T-helper 1 cell treated with Interleukin-12 subunit alpha and Interleukin-12 subunit beta and Interleukin-4 antibody, amounts not matched to agents 30 μg/mL and 1 μg/mL, for 36 hours (primary cell): Measurements from ENCODE around the gene ZNF43.
"Not testable (repeated sequence)": the region's sequence is repeated elsewhere in the genome, so short reads cannot be mapped to it uniquely, and the experiment has no call there.

Experiments used
- H3K27ac Mint-ChIP-seq: one replicate; pipeline ENCODE4 v1.8.0; 2021; ENCODE audit warnings: mild to moderate bottlenecking, mixed read lengths
- H3K27me3 Mint-ChIP-seq: one replicate; pipeline ENCODE4 v1.8.0; 2021; ENCODE audit warnings: low read depth, mixed read lengths
- H3K36me3 Mint-ChIP-seq: one replicate; pipeline ENCODE4 v1.8.0; 2021; ENCODE audit warnings: low read depth, mixed read lengths
- H3K4me1 Mint-ChIP-seq: one replicate; pipeline ENCODE4 v1.8.0; 2021; ENCODE audit warnings: low read depth, mixed read lengths
- H3K4me3 Mint-ChIP-seq: one replicate; pipeline ENCODE4 v1.8.0; 2021; ENCODE audit warnings: mild to moderate bottlenecking, moderate library complexity, mixed read lengths
- H3K9me3 Mint-ChIP-seq: one replicate; pipeline ENCODE4 v1.8.0; 2021; ENCODE audit warnings: mixed read lengths

Gene ZNF43

GRCh38 chr19:21761547-21761946 lies 74.4 kb downstream of the ZNF43 start:
- not testable (repeated sequence) for H3K4me3 Mint-ChIP-seq, H3K27me3 Mint-ChIP-seq
- peak overlapping the region; percentile 29 for H3K27ac Mint-ChIP-seq
- H3K36me3 Mint-ChIP-seq, result peaks cover 78% of the 10 kb centered on the region
- peaks cover 54% of the 10 kb centered on the region for H3K9me3 Mint-ChIP-seq
- peaks cover 14% of the 10 kb centered on the region for H3K4me1 Mint-ChIP-seq

GRCh38 chr19:21758296-21758695 lies 77.7 kb downstream of the ZNF43 start:
- no peak overlapping the region for H3K4me3 Mint-ChIP-seq
- H3K4me1 Mint-ChIP-seq, result no peaks in the 10 kb centered on the region
- H3K36me3 Mint-ChIP-seq, result peaks cover 85% of the 10 kb centered on the region
- no peak overlapping the region for H3K27ac Mint-ChIP-seq
- H3K27me3 Mint-ChIP-seq, result no peaks in the 10 kb centered on the region
- peaks cover 75% of the 10 kb centered on the region for H3K9me3 Mint-ChIP-seq

- H3K27ac Mint-ChIP-seq, H3K4me1 Mint-ChIP-seq, H3K27me3 Mint-ChIP-seq, H3K4me3 Mint-ChIP-seq: not testable (repeated sequence)
- peaks cover 74% of the 10 kb centered on the region for H3K9me3 Mint-ChIP-seq
- H3K36me3 Mint-ChIP-seq, result peaks cover 86% of the 10 kb centered on the region
Measured at GRCh38 chr19:21755555-21755954, 80.4 kb downstream of the ZNF43 start.
